GM12878 (cell line): ENCODE data around the gene ZSWIM6. TPM values are rescaled to one million over a fixed set of nuclear protein-coding genes. Genes with fewer than 3 reads are reported as not detected.

Experiments used
- ATAC-seq: fragments of 200-7000 bp; cut with Tn5 transposase; 3 replicates; pipeline ENCODE4 v1.9.1; 2020; ENCODE audit warnings: mild to moderate bottlenecking, moderate library complexity
- BruUV-seq: library from RNA; stranded (reverse); fragments of 400-500 nt; replicated peaks from 2 replicates; lab custom pipeline; 2021; lab: Mats Ljungman, UMichigan
- CTCF ChIA-PET: fragments of 300-600 bp; sonication (Branson Sonifier 250); formaldehyde crosslinking; extraction: SDS; loops from one replicate; lab custom pipeline; 2021; ENCODE audit warnings: inconsistent platforms; lab: Yijun Ruan, JAX
- POLR2A ChIA-PET: fragments of 350-600 bp; formaldehyde crosslinking; extraction: SDS; loops from one replicate; lab custom pipeline; 2021; ENCODE audit warnings: inconsistent platforms; lab: Charles Lee
- RAD21 ChIA-PET: fragments of 300-600 bp; sonication (Branson Sonifier 250); formaldehyde crosslinking; loops from one replicate; lab custom pipeline; 2023; ENCODE audit warnings: antibody characterized with exemption; ENCODE audit not compliant: unreplicated experiment; lab: Charles Lee
- SMC1A ChIA-PET: fragments of 300-600 bp; sonication (Branson Sonifier 250); formaldehyde crosslinking; loops from one replicate; lab custom pipeline; 2023; ENCODE audit not compliant: unreplicated experiment, uncharacterized antibody; lab: Charles Lee
- DNase-seq: peaks from one replicate; pipeline ENCODE4 v3.0.0-alpha.2; 2011; ENCODE audit warnings: low read depth, low spot score
- FAIRE-seq: peaks from 3 replicates; lab custom pipeline; 2011; peaks lifted over from hg19 to GRCh38; lab: Jason Lieb, UNC
- H2AFZ ChIP-seq: 2 replicates; pipeline ENCODE4 v1.6.0; 2011; ENCODE audit warnings: low read depth, low read length, control low read depth; ENCODE audit not compliant: control insufficient read depth
- H3K27ac ChIP-seq: 2 replicates; pipeline ENCODE4 v1.5.1; 2011; ENCODE audit warnings: control low read depth; ENCODE audit not compliant: control insufficient read depth, insufficient read depth
- H3K27me3 ChIP-seq, 2 experiments: replicated peaks in 1 of 2; 2 replicates each; pipeline versions ENCODE4 v1.6.0 to v1.6.1; 2011; ENCODE audit warnings: low read length in 1 of 2; ENCODE audit not compliant: control insufficient read depth in 2 of 2, insufficient read depth in 2 of 2
- H3K36me3 ChIP-seq, 2 experiments: 2 replicates each; pipeline ENCODE4 v1.5.1; 2011; ENCODE audit warnings: low read length in 1 of 2; ENCODE audit not compliant: control insufficient read depth in 2 of 2, insufficient read depth in 2 of 2
- H3K4me1 ChIP-seq: 2 replicates; pipeline ENCODE4 v1.6.1; 2011; ENCODE audit warnings: mild to moderate bottlenecking, low read length, moderate library complexity, mixed read lengths; ENCODE audit not compliant: control insufficient read depth, insufficient read depth
- H3K4me2 ChIP-seq: 2 replicates; pipeline ENCODE4 v1.6.0; 2011; ENCODE audit warnings: control low read depth; ENCODE audit not compliant: control insufficient read depth, insufficient read depth
- H3K4me3 ChIP-seq: fragments of 200-600 bp; sonication (generic); 2 replicates; pipeline ENCODE4 v1.5.1; 2016
- H3K79me2 ChIP-seq: 2 replicates; pipeline ENCODE4 v1.6.0; 2011; ENCODE audit warnings: low read length; ENCODE audit not compliant: control insufficient read depth, insufficient read depth
- H3K9ac ChIP-seq: 2 replicates; pipeline ENCODE4 v1.8.0; 2011; ENCODE audit warnings: low read length, control low read depth, mixed read lengths; ENCODE audit not compliant: control insufficient read depth, insufficient read depth
- H3K9me3 ChIP-seq: replicated peaks from 3 replicates; pipeline ENCODE4 v1.5.1; 2011; ENCODE audit warnings: mild to moderate bottlenecking, low read length; ENCODE audit not compliant: control insufficient read depth, insufficient read depth
- H4K20me1 ChIP-seq: 2 replicates; pipeline ENCODE4 v1.6.0; 2011; ENCODE audit not compliant: control insufficient read depth, insufficient read depth
- ATF7 ChIP-seq: fragments of 450-650 bp; IDR thresholded peaks from 2 replicates; pipeline ENCODE4 v1.6.1; 2016; ENCODE audit warnings: low read depth, mild to moderate bottlenecking
- BHLHE40 ChIP-seq, 2 experiments: fragments of 450-650 bp in 1 of 2; IDR thresholded peaks; 2 replicates each; pipeline ENCODE4 v1.6.1; 2011 to 2017; ENCODE audit warnings: low read depth in 2 of 2, borderline replicate concordance in 1 of 2, improper control_type of control experiment in 1 of 2, low read length in 1 of 2, mild to moderate bottlenecking in 1 of 2
- CBX3 ChIP-seq: fragments of 200-600 bp; sonication (generic); IDR thresholded peaks from 2 replicates; pipeline ENCODE4 v1.6.1; 2016; ENCODE audit warnings: low read depth, borderline replicate concordance
- CHD2 ChIP-seq: IDR thresholded peaks from 2 replicates; pipeline ENCODE4 v1.6.1; 2011; ENCODE audit warnings: low read depth, low read length, improper control_type of control experiment, borderline replicate concordance
- EZH2 ChIP-seq: IDR thresholded peaks from 2 replicates; pipeline ENCODE4 v1.6.1; 2012; ENCODE audit warnings: low read depth, mild to moderate bottlenecking, control low read depth, inconsistent platforms, low read length, borderline replicate concordance; ENCODE audit not compliant: control insufficient read depth
- NBN ChIP-seq: fragments of 450-650 bp; IDR thresholded peaks from 2 replicates; pipeline ENCODE4 v1.6.1; 2016
- POLR2AphosphoS5 ChIP-seq: IDR thresholded peaks from 2 replicates; pipeline ENCODE4 v1.6.1; 2011; ENCODE audit warnings: mild to moderate bottlenecking, low read length, inconsistent platforms
- RAD51 ChIP-seq: fragments of 450-650 bp; IDR thresholded peaks from 2 replicates; pipeline ENCODE4 v1.6.1; 2016; ENCODE audit warnings: moderate library complexity, mild to moderate bottlenecking, inconsistent platforms
- RELA ChIP-seq: fragments of 450-650 bp; IDR thresholded peaks from 2 replicates; pipeline ENCODE4 v1.8.0; 2014; ENCODE audit warnings: borderline replicate concordance; ENCODE audit not compliant: partially characterized antibody
- ZNF24 ChIP-seq: fragments of 450-650 bp; IDR thresholded peaks from 2 replicates; pipeline ENCODE4 v1.6.1; 2017; ENCODE audit warnings: antibody characterized with exemption, mild to moderate bottlenecking
- WGBS: methylation state at CpG from one replicate; pipeline ENCODE4 v1.1.6; 2016; ENCODE audit warnings: low lambda C conversion rate; ENCODE audit not compliant: insufficient replicate concordance, insufficient coverage; ENCODE audit errors: missing lambda C conversion rate; 5-methylcytosine and 5-hydroxymethylcytosine counted together
- in situ Hi-C: fragments of 300-500 bp; cut with MboI; formaldehyde crosslinking; loops from 9 replicates; pipeline ENCODE4 v1.14.3; 2018; ENCODE audit warnings: mixed read lengths
- intact Hi-C: fragments of 100-400 bp; cut with micrococcal nuclease; formaldehyde crosslinking; loops from one replicate; pipeline ENCODE4 v1.14.2; 2022; ENCODE audit not compliant: unreplicated experiment
- polyA plus RNA-seq, 11 experiments: library from polyadenylated mRNA; depleted of rRNA in 4 of 11; unstranded in 6 of 11; stranded (reverse) in 5 of 11; fragments of >200 nt; fragmentation: Nextera tagmentation in 4 of 11; fragmentation: Illumina TruSeq in 1 of 11; extraction: Ambion mirVana in 4 of 11; extraction: Trizol in 1 of 11; gene quantifications; 1 replicate in 1 of 11; 2 replicates in 10 of 11; pipeline versions ENCODE4 v1.2.1 to v1.2.3, GENCODE V29; 2011 to 2016; ENCODE audit warnings: inconsistent platforms in 2 of 11, missing spikeins in 2 of 11, low read depth in 1 of 11
- total RNA-seq, 4 experiments: library from RNA; depleted of rRNA in 3 of 4; stranded (reverse); fragments of >200 nt in 3 of 4; fragmentation: Illumina TruSeq in 1 of 4; extraction: Trizol in 1 of 4; gene quantifications; 2 replicates each; pipeline versions ENCODE4 v1.2.1 to v1.2.3, GENCODE V29; 2013 to 2021
- TF ChIP-seq, protein P1 (sequence below): fragments of 450-650 bp; IDR thresholded peaks from 2 replicates; pipeline ENCODE4 v1.6.1; 2017; ENCODE audit warnings: low read depth, mild to moderate bottlenecking, moderate library complexity

Gene ZSWIM6
- total and polyA plus RNA-seq, 10 of the 15 experiments (the other 5 are each of a cell fraction or from before 2014, with no cell fraction given): 0.53 to 6.2 (median 3.4) TPM

DNA sequence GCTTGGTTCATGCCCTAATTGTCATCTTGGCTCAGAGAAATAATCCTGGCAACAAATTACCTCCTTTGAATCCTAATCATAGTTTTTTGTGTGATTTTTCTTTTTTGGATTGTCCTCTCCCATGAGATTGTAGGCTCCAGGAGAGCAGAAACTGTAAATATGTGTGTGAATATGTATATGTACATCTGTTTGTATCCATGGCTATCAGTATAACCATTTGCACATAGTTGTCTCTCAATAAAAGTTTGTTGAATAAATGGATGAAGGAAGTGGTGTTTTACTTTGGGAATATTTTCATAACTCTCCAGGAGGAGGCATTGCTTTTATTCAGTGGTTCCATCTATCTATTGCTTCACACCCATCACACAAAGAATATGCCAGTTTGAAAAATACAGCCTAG lies 20.1 kb downstream of the ZSWIM6 start:
- Histone ChIP-seq H3K36me3 (no peaks in the 10 kb centered on the region), H2AFZ (no peak overlapping the region), H3K27ac (no peak overlapping the region), H3K4me1 (no peaks in the 10 kb centered on the region), H3K9me3 (no peaks in the 10 kb centered on the region; the same call in 2 of the 3 replicates), H3K4me2 (no peak overlapping the region), H3K4me3 (no peak overlapping the region), H3K79me2 (no peaks in the 10 kb centered on the region)
- ATAC-seq: no peak
- no peak for FAIRE-seq
- DNase-seq: no peak
- in situ Hi-C loops: no loop called here
- ChIA-PET SMC1A (interaction anchor here (1.0 to 3.9 kb wide), 2 partner anchors 17 to 18 kb away, joined by 3 to 18 read pairs; no protein-coding TSS in a partner anchor), CTCF (interaction anchor here (0.8 kb wide), 1 partner anchor 7 kb away, joined by 3 read pairs; no protein-coding TSS in a partner anchor)
- BruUV-seq: no TSS peak
- no peak for TF ChIP-seq CHD2
- no peak for TF ChIP-seq POLR2AphosphoS5
- no peak for TF ChIP-seq RAD51
- no peak for TF ChIP-seq BHLHE40 (IDR thresholded peaks at IDR 0.05; ENCODE audit: borderline replicate concordance in 1 of 2, low read depth in 2 of 2, low read length in 1 of 2)
- no peak for TF ChIP-seq CBX3
- TF ChIP-seq NBN: no peak
- TF ChIP-seq ATF7: no peak
- TF ChIP-seq, all 136 proteins: peak for 0
- H3K9ac ChIP-seq: no peak overlapping the region
- H3K27me3 ChIP-seq: no peaks in the 10 kb centered on the region
- intact Hi-C loops: no loop called here
- ChIA-PET POLR2A (interaction anchor here (1.4 kb wide), 1 partner anchor 16 kb away, joined by 5 read pairs; no protein-coding TSS in a partner anchor), RAD21 (interaction anchor here (1.3 kb wide), 1 partner anchor 151 kb away, joined by 3 read pairs; no protein-coding TSS in a partner anchor)
- no peaks in the 10 kb centered on the region for H4K20me1 ChIP-seq

DNA sequence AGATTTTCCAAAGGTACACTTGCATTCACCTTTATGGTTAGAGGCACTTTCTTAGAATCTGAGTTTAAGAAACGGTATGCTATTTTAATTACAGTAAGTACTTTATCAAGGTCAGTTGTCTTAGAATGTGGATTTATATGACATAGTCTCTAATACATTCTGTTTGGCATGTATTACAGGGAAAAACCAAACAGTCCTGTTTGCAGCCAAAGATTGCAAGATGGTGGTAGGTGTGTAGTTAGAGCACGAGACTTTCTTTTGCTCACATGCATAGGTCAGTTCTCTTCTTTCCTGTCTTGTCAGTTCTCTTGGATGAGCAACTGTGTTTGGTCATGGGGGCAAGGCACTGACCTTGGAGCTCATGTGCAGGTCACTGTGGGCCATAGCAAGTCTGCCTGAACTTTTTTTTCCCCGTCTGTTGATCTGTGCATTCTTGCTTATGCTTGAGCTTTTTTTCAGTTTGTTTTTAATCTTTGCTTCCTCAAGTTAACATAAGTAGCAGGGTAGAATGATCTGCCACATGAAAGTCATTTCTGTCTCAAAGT lies 20.6 kb downstream of the ZSWIM6 start:
- Histone ChIP-seq H2AFZ (no peak overlapping the region), H3K79me2 (no peaks in the 10 kb centered on the region), H3K4me2 (no peak overlapping the region), H3K4me1 (no peaks in the 10 kb centered on the region), H3K4me3 (no peak overlapping the region), H3K27ac (no peak overlapping the region), H3K36me3 (no peaks in the 10 kb centered on the region), H3K9ac (no peak overlapping the region), H4K20me1 (no peaks in the 10 kb centered on the region), H3K27me3 (no peaks in the 10 kb centered on the region), H3K9me3 (no peaks in the 10 kb centered on the region; the same call in 1 of the 3 replicates)
- FAIRE-seq (no peak), DNase-seq (no peak), ATAC-seq (peak; percentile 16; the same call in 2 of the 3 replicates)
- intact Hi-C loops (no loop called here), in situ Hi-C loops (no loop called here)
- no TSS peak for BruUV-seq
- WGBS: 34% methylated on average over 3 of the region's 3 CpGs
- ChIA-PET RAD21 (interaction anchor here (1.1 to 1.3 kb wide), 2 partner anchors 14 to 152 kb away, joined by 3 read pairs; no protein-coding TSS in a partner anchor), POLR2A (interaction anchor here (0.7 to 1.4 kb wide), 2 partner anchors 17 to 21 kb away, joined by 3 to 5 read pairs; partner anchors contain the start of gene ZSWIM6), CTCF (interaction anchor here (0.8 kb wide), 1 partner anchor 8 kb away, joined by 3 read pairs; no protein-coding TSS in a partner anchor), SMC1A (interaction anchor here (1.0 to 3.9 kb wide), 8 partner anchors 10 to 184 kb away, joined by 3 to 18 read pairs (median 4); no protein-coding TSS in a partner anchor)
- no peak for TF ChIP-seq RELA
- TF ChIP-seq ZNF24: no peak
- no peak for TF ChIP-seq EZH2
- TF ChIP-seq, protein P1, sequence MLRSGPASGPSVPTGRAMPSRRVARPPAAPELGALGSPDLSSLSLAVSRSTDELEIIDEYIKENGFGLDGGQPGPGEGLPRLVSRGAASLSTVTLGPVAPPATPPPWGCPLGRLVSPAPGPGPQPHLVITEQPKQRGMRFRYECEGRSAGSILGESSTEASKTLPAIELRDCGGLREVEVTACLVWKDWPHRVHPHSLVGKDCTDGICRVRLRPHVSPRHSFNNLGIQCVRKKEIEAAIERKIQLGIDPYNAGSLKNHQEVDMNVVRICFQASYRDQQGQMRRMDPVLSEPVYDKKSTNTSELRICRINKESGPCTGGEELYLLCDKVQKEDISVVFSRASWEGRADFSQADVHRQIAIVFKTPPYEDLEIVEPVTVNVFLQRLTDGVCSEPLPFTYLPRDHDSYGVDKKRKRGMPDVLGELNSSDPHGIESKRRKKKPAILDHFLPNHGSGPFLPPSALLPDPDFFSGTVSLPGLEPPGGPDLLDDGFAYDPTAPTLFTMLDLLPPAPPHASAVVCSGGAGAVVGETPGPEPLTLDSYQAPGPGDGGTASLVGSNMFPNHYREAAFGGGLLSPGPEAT: no peak
- TF ChIP-seq, all 136 proteins: peak for 0
